CD14-positive monocyte (primary cell): ENCODE data around the gene POLD2. TPM values are rescaled to one million over a fixed set of nuclear protein-coding genes. Genes with fewer than 3 reads are reported as not detected.

ENCODE experiments used
- DNase-seq, 3 donors: peaks; one replicate each; pipeline ENCODE4 v3.0.0-alpha.2; 2011 to 2022
- H2AFZ ChIP-seq: 2 replicates; pipeline ENCODE4 v1.6.0; 2012; ENCODE audit warnings: mild to moderate bottlenecking, low read depth, low read length, inconsistent platforms; ENCODE audit not compliant: insufficient read depth, poor library complexity, severe bottlenecking
- H3K27ac ChIP-seq, 2 donors: 1 replicate in 1 of 2; 2 replicates in 1 of 2; pipeline ENCODE4 v1.5.1; 2012 to 2013; ENCODE audit warnings: low read length in 2 of 2, control low read depth in 1 of 2, inconsistent platforms in 1 of 2, low read depth in 1 of 2, mild to moderate bottlenecking in 1 of 2
- H3K27me3 ChIP-seq, 2 donors: one replicate each; pipeline versions ENCODE4 v1.6.0 to v1.6.1; 2011 to 2013; ENCODE audit warnings: low read length in 2 of 2; ENCODE audit not compliant: control insufficient read depth in 2 of 2, insufficient read depth in 2 of 2
- H3K36me3 ChIP-seq, 2 donors: replicated peaks in 1 of 2; 1 replicate in 1 of 2; 2 replicates in 1 of 2; pipeline versions ENCODE4 v1.5.1 to v1.6.1; 2012 to 2013; ENCODE audit warnings: low read length in 2 of 2, control low read depth in 1 of 2, inconsistent platforms in 1 of 2, mild to moderate bottlenecking in 1 of 2; ENCODE audit not compliant: insufficient read depth in 2 of 2, control insufficient read depth in 1 of 2
- H3K4me1 ChIP-seq, 2 donors: 1 replicate in 1 of 2; 2 replicates in 1 of 2; pipeline versions ENCODE4 v1.5.1 to v1.6.1; 2012 to 2013; ENCODE audit warnings: low read length in 2 of 2, control low read depth in 1 of 2, inconsistent platforms in 1 of 2, mild to moderate bottlenecking in 1 of 2, moderate library complexity in 1 of 2; ENCODE audit not compliant: insufficient read depth in 2 of 2, control insufficient read depth in 1 of 2
- H3K4me2 ChIP-seq: replicated peaks from 2 replicates; pipeline ENCODE3; 2012; ENCODE audit warnings: low read length, moderate library complexity, mild to moderate bottlenecking; ENCODE audit not compliant: poor library complexity, severe bottlenecking; ENCODE audit errors: extremely low read depth
- H3K4me3 ChIP-seq, 3 experiments: fragments of 200-600 bp in 1 of 3; sonication (generic) in 1 of 3; replicated peaks in 1 of 3; 1 replicate in 2 of 3; 2 replicates in 1 of 3; pipeline ENCODE4 v1.5.1; 2011 to 2013; ENCODE audit warnings: low read length in 3 of 3, mild to moderate bottlenecking in 3 of 3, control low read depth in 2 of 3, low read depth in 2 of 3, inconsistent platforms in 1 of 3, moderate library complexity in 1 of 3
- H3K79me2 ChIP-seq: 2 replicates; pipeline ENCODE4 v1.6.0; 2012; ENCODE audit warnings: mild to moderate bottlenecking, control low read depth, inconsistent platforms, low read length, moderate library complexity; ENCODE audit not compliant: insufficient read depth
- H3K9ac ChIP-seq: 2 replicates; pipeline ENCODE4 v1.6.0; 2017; ENCODE audit warnings: low read length, mild to moderate bottlenecking; ENCODE audit not compliant: insufficient read depth, poor library complexity, severe bottlenecking
- H3K9me3 ChIP-seq, 2 donors: replicated peaks in 1 of 2; 1 replicate in 1 of 2; 2 replicates in 1 of 2; pipeline versions ENCODE4 v1.5.1 to v1.6.1; 2012 to 2013; ENCODE audit warnings: low read length in 2 of 2, control low read depth in 1 of 2; ENCODE audit not compliant: control insufficient read depth in 1 of 2, insufficient read depth in 1 of 2
- H4K20me1 ChIP-seq: 2 replicates; pipeline ENCODE4 v1.6.0; 2012; ENCODE audit warnings: mild to moderate bottlenecking, low read length, control low read depth, moderate library complexity; ENCODE audit not compliant: insufficient read depth
- H3K27ac Mint-ChIP-seq, 7 donors: one replicate each; pipeline ENCODE4 v1.8.0; 2020; ENCODE audit warnings: mild to moderate bottlenecking in 7 of 7, mixed read lengths in 7 of 7, moderate library complexity in 6 of 7, inconsistent platforms in 2 of 7
- H3K27me3 Mint-ChIP-seq, 3 donors: one replicate each; pipeline ENCODE4 v1.8.0; 2021 to 2022; ENCODE audit warnings: low read depth in 3 of 3, mild to moderate bottlenecking in 3 of 3, mixed read lengths in 3 of 3, moderate library complexity in 3 of 3, inconsistent platforms in 1 of 3
- H3K36me3 Mint-ChIP-seq, 2 donors: one replicate each; pipeline ENCODE4 v1.8.0; 2020; ENCODE audit warnings: mixed read lengths in 2 of 2, inconsistent platforms in 1 of 2, mild to moderate bottlenecking in 1 of 2
- H3K4me1 Mint-ChIP-seq: one replicate; pipeline ENCODE4 v1.8.0; 2020; ENCODE audit warnings: mild to moderate bottlenecking, mixed read lengths
- H3K4me3 Mint-ChIP-seq, 2 donors: one replicate each; pipeline ENCODE4 v1.8.0; 2020; ENCODE audit warnings: mild to moderate bottlenecking in 2 of 2, mixed read lengths in 2 of 2, moderate library complexity in 1 of 2
- H3K9me3 Mint-ChIP-seq, 7 donors: one replicate each; pipeline ENCODE4 v1.8.0; 2020 to 2022; ENCODE audit warnings: mixed read lengths in 7 of 7, mild to moderate bottlenecking in 6 of 7, moderate library complexity in 6 of 7, inconsistent platforms in 2 of 7
- CTCF ChIP-seq: fragments of 200-600 bp; IDR thresholded peaks from one replicate; pipeline ENCODE4 v1.8.0; 2022; ENCODE audit warnings: antibody characterized with exemption, mild to moderate bottlenecking
- WGBS: methylation state at CpG from one replicate; pipeline ENCODE4 v1.1.5; 2013; ENCODE audit warnings: missing lambda C conversion rate; ENCODE audit not compliant: insufficient coverage; 5-methylcytosine and 5-hydroxymethylcytosine counted together
- intact Hi-C, 2 donors: fragments of 100-400 bp; cut with micrococcal nuclease; formaldehyde crosslinking; loops; one replicate each; pipeline versions ENCODE4 v1.15.0 to v1.15.1; 2023
- polyA plus RNA-seq, 3 donors: library from polyadenylated mRNA; depleted of rRNA in 1 of 3; unstranded in 2 of 3; stranded (reverse) in 1 of 3; fragments of 300-500 nt in 2 of 3; fragments of >200 nt in 1 of 3; fragmentation: Illumina TruSeq in 2 of 3; gene quantifications; 1 replicate in 2 of 3; 2 replicates in 1 of 3; pipeline ENCODE4 v1.2.3, GENCODE V29; 2012 to 2021

POLD2 gene
- polyA plus RNA-seq, 3 donors, result 24.1 to 27.1 (median 25.7) TPM

- H3K4me3 Mint-ChIP-seq, result no peak overlapping the region
- H3K4me1 Mint-ChIP-seq, result no peaks in the 10 kb centered on the region
- H3K27ac Mint-ChIP-seq, result no peak overlapping the region
Observed at GRCh38 chr7:44161371-44161770, 38.0 kb upstream of the POLD2 start.

GRCh38 chr7:44159824-44160630, 36.7 kb upstream of the POLD2 start:
- Histone ChIP-seq H3K27me3 (no peaks in the 10 kb centered on the region), H2AFZ (no peak overlapping the region), H3K4me2 (no peak overlapping the region), H3K27ac (no peak overlapping the region), H3K79me2 (no peaks in the 10 kb centered on the region), H4K20me1 (no peaks in the 10 kb centered on the region), H3K9ac (no peak overlapping the region), H3K4me1 (no peaks in the 10 kb centered on the region), H3K36me3 (no peaks in the 10 kb centered on the region), H3K4me3 (no peak overlapping the region), H3K9me3 (peaks cover 0 to 3% of the 10 kb centered on the region in 2 donors)
- Mint-ChIP-seq H3K4me1 (no peaks in the 10 kb centered on the region), H3K4me3 (no peak overlapping the region), H3K36me3 (no peaks in the 10 kb centered on the region), H3K9me3 (peaks cover 0 to 9% (median 4%) of the 10 kb centered on the region in 7 donors), H3K27me3 (peaks cover 5 to 6% (median 5%) of the 10 kb centered on the region in 3 donors), H3K27ac (no peak overlapping the region)
- WGBS, result 100% methylated on average over 3 of the region's 5 CpGs
- no peak for TF ChIP-seq CTCF
- no peak for DNase-seq
- intact Hi-C loops, result no loop called here

More at GRCh38 chr7:44161371-44161770, 38.0 kb upstream of the POLD2 start:
- no peaks in the 10 kb centered on the region for H3K36me3 ChIP-seq
- no peak for TF ChIP-seq CTCF
- H4K20me1 ChIP-seq, result no peaks in the 10 kb centered on the region
- Mint-ChIP-seq H3K9me3 (peaks cover 0 to 9% (median 4%) of the 10 kb centered on the region in 7 donors), H3K27me3 (peaks cover 5 to 8% (median 7%) of the 10 kb centered on the region in 3 donors), H3K36me3 (no peaks in the 10 kb centered on the region)
- H3K4me1 ChIP-seq, result no peaks in the 10 kb centered on the region
- no peaks in the 10 kb centered on the region for H3K79me2 ChIP-seq
- no peak overlapping the region for H3K4me2 ChIP-seq
- H3K27me3 ChIP-seq, result no peaks in the 10 kb centered on the region
- no peak for DNase-seq
- H3K9ac ChIP-seq, result no peak overlapping the region
- H3K4me3 ChIP-seq, result no peak overlapping the region
- intact Hi-C loops, result no loop called here
- WGBS, result 100% methylated on average over 2 of the region's 2 CpGs
- no peak overlapping the region for H2AFZ ChIP-seq
- H3K9me3 ChIP-seq, result peaks cover 0 to 3% of the 10 kb centered on the region in 2 donors
- H3K27ac ChIP-seq, result no peak overlapping the region
